ENCODE results near the gene SSX1.
"Not testable (repeated sequence)": the region's sequence is repeated elsewhere in the genome, so short reads cannot be mapped to it uniquely, and the experiment has no call there.

SSX1 gene, protein sequence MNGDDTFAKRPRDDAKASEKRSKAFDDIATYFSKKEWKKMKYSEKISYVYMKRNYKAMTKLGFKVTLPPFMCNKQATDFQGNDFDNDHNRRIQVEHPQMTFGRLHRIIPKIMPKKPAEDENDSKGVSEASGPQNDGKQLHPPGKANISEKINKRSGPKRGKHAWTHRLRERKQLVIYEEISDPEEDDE

DNA sequence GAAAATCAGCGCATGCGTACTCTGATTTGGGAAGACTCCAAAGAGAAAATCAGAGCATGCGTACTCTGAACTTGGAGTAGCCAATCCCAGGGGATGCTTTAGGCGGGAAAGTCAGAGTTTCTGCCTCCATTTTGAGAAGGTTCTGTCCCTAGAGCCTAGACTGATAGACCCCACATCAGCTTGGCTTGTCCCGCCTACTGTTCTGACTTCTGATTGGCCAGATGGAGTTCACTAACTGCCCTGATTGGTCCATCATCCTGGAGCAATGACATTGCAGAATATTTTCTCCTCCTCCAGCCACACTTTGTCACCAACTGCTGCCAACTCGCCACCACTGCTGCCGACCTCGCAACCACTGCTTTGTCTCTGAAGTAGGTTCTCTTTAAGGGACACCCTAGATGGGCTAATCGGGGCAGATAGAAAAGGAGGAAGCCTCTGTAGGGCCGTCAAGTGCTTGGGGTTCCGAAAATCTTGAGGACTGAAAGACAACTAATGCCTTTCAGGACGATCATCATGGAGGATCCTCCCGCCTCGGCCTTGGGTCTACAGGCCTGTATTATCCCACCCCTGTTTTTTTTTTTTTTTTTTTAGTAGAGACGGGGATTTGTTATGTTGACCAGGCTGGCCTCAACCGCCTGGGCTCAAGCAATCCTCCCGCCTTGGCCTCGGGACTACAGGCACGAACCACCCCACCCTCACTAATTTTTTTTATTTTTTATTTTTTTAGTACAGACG is at the start of gene SSX1:
SSX1 (plus strand) TSS at position 331 of the 735 bp plus-strand sequence. CDS start 1,850 bp downstream, outside the sequence.
- DNase-seq = not testable (repeated sequence)

DNA sequence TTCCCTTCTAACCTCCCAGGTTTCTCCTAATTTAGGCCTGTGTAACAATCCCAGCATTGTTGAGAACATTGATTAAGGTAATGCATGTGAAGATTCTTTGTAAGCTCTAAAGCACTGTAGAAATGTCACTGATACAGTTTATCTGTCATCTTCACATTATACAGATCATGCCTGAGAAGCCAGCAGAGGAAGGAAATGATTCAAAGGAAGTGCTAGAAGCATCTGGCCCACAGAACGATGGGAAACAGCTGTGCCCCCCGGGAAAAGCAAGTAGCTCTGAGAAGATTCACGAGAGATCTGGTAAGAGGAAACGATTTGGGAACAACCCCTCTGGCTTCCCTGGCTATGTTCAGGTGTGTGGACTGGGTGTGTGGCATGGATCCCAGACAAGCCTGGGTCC is 40.9 kb upstream of the SSX1 start:
- DNase-seq = not testable (repeated sequence)

DNA sequence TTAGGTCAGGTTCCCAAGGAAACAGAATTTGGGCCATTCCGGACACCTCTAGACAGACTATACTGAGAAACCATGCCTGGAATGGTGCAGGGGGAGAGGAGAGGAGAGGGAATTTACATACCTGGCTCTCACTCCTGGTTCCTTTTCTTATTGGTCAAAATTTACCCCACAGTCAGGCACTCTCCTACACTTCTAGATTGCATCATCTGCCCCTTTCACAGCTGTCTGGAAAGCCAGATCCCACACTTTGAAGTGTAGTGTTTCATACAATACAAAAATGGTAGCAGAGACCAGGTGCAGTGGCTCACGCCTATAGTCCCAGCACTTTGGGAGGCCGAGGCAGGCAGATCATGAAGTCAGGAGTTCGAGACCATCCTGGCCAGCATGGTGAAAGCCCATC is 31.0 kb upstream of the SSX1 start:
- DNase-seq = not testable (repeated sequence)

DNA sequence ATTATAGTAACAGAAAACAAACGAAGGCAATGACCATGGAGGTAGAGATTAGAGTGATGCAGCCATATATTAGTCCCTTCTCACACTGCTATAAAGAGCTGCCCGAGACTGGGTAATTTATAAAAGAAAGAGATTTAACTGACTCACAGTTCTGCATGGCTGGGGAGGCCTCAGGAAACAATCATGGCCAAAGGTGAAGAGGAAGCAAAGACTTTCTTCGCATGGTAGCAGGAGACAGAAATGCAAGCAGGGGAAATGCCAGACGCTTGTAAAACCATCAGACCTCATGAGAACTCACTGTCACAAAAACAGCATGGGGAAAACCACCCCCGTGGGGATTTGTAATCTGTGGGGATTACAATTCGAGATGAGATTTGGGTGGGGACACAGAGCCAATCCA is 2.2 kb upstream of the SSX1 start:
- not testable (repeated sequence) for DNase-seq

DNA sequence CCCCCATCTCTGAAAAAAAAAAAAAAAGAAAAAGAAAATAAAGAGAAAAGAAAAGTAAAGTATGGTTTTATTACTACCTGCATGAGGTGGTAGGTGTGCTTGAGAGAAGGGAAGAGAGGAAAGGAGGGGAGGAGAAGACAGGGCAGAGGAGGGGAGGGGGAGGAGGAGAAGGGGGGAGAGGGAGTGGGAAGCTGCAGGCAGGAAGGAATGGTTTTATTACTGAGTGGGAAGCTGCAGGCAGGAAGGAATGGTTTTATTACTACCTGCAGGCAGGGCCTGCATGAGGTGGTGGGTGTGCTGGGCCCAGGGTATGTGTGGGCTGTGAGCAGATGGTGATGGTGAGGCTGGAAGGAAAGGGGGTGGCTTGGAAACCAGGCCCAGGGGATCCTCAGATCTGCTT is 19.2 kb downstream of the SSX1 start:
- not testable (repeated sequence) for DNase-seq

DNA sequence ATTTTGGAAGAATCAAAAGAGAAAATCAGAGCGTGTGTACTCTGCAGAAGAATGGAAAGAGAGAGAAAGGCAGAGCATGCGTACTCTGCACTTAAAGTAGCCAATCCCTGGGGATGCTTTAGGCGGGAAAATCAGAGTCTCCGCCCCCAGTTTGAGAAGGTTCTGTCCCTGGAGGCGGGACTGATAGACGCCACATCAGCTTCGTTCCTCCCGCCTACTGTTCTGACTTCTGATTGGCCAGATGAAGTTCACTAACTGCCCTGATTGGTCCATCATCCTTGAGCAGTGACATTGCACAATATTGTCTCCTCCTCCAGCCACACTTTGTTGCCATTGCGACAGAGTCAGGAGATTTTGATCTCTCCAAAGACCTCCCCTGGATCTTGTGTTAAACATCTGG is 23.8 kb downstream of the SSX1 start:
- DNase-seq = no peak

DNA sequence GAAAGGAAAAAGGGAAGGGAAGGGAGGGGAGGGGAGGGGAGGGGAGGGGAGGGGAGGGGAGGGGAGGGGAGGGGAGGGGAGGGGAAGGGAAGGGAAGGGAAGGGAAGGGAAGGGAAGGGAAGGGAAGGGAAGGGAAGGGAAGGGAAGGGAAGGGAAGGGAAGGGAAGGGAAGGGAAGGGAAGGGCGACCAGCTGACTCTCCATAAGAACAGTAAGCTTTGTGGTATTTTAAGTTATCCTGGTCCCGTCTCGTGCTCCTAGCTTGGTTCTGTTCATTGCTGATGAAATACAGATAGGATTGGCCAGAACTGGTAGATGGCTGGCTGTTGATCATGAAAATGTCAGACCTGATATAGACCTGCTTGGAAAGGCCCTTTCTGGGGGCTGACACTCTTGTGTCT is 25.5 kb downstream of the SSX1 start:
- not testable (repeated sequence) for DNase-seq

DNA sequence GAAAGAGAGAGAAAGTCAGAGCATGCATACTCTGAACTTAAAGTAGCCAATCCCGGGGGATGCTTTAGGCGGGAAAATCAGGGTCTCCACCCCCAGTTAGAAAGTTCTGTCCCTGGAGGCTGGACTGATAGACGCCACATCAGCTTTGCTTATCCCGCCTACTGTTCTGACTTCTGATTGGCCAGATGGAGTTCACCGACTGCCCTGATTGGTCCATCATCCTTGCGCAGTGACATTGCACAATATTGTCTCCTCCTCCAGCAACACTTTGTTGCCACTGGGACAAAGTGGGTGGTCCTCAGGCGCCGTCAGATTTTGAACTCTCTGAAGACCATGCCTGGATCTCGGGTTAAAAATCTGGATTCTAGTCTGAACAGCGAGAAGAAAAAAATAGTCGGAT is 51.0 kb downstream of the SSX1 start:
- DNase-seq = no peak

DNA sequence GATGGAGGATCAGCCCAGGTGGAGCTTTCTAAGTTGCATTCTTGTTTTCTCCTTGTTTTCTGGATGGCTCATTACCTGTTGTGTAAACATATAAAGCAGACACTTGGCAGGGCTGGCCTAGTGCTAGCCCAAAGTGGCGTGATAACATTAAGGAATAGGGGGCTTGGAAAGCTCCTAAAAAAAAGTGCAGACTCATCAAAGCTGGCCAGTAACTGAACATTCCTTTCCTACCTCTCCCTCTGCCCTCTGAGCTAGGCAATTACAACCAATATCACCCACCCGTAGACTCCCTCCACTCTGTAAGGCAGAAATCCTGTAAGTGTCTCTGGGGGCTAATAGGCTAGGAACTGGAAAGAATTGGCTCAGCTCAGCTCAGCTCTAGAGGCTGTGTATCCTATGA is 58.8 kb downstream of the SSX1 start:
- DNase-seq = not testable (repeated sequence)
